Neural progenitor cell (in vitro differentiated cells): Measurements from ENCODE around the gene COL4A3.

Source experiments
- EZH2 ChIP-seq: fragments of 200-600 bp; sonication (generic); IDR thresholded peaks from 2 replicates; pipeline ENCODE4 v1.6.1; 2017; ENCODE audit warnings: antibody characterized with exemption, mild to moderate bottlenecking, moderate library complexity
- EZH2phosphoT487 ChIP-seq: fragments of 200-600 bp; sonication (generic); IDR thresholded peaks from 2 replicates; pipeline ENCODE4 v1.6.1; 2017; ENCODE audit warnings: antibody characterized with exemption
- TF ChIP-seq, protein P1 (sequence below): fragments of 200-600 bp; sonication (generic); IDR thresholded peaks from 2 replicates; pipeline ENCODE4 v1.5.1; 2017; ENCODE audit warnings: antibody characterized with exemption, mild to moderate bottlenecking

- no peak for TF ChIP-seq EZH2phosphoT487
- TF ChIP-seq, protein P1, sequence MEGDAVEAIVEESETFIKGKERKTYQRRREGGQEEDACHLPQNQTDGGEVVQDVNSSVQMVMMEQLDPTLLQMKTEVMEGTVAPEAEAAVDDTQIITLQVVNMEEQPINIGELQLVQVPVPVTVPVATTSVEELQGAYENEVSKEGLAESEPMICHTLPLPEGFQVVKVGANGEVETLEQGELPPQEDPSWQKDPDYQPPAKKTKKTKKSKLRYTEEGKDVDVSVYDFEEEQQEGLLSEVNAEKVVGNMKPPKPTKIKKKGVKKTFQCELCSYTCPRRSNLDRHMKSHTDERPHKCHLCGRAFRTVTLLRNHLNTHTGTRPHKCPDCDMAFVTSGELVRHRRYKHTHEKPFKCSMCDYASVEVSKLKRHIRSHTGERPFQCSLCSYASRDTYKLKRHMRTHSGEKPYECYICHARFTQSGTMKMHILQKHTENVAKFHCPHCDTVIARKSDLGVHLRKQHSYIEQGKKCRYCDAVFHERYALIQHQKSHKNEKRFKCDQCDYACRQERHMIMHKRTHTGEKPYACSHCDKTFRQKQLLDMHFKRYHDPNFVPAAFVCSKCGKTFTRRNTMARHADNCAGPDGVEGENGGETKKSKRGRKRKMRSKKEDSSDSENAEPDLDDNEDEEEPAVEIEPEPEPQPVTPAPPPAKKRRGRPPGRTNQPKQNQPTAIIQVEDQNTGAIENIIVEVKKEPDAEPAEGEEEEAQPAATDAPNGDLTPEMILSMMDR, result no peak
- no peak for TF ChIP-seq EZH2
Observed at GRCh38 chr2:227287771-227288170, 123.3 kb downstream of the COL4A3 start.
